IPS DF 19.7 (cell line): ENCODE data around the gene CRMP1.

Experiments
- DNase-seq: peaks from one replicate; pipeline ENCODE4 v3.0.0-alpha.2; 2013; ENCODE audit warnings: low read depth, low spot score

CRMP1 gene

GRCh38 chr4:5796976-5797375 lies 95.9 kb downstream of the CRMP1 start:
- no peak for DNase-seq

- no peak for DNase-seq
Measured at GRCh38 chr4:5795580-5795979, 97.3 kb downstream of the CRMP1 start.

- DNase-seq: no peak
Measured at GRCh38 chr4:5793514-5793913, 99.4 kb downstream of the CRMP1 start.

- no peak for DNase-seq
Measured at GRCh38 chr4:5791654-5792053, 101.2 kb downstream of the CRMP1 start.

- no peak for DNase-seq
Measured at GRCh38 chr4:5790546-5790857, 102.4 kb downstream of the CRMP1 start.

- no peak for DNase-seq
Measured at GRCh38 chr4:5789141-5789540, 103.7 kb downstream of the CRMP1 start.

- DNase-seq: no peak
Measured at GRCh38 chr4:5788144-5788543, 104.7 kb downstream of the CRMP1 start.

- DNase-seq: no peak
Measured at GRCh38 chr4:5787311-5787710, 105.6 kb downstream of the CRMP1 start.

GRCh38 chr4:5785806-5786680 lies 106.8 kb downstream of the CRMP1 start:
- DNase-seq: no peak

GRCh38 chr4:5784960-5785611 lies 107.8 kb downstream of the CRMP1 start:
- no peak for DNase-seq

- DNase-seq: no peak
Measured at GRCh38 chr4:5784021-5784420, 108.9 kb downstream of the CRMP1 start.

GRCh38 chr4:5783486-5783885 lies 109.4 kb downstream of the CRMP1 start:
- no peak for DNase-seq

- no peak for DNase-seq
Measured at GRCh38 chr4:5782829-5783476, 109.9 kb downstream of the CRMP1 start.

GRCh38 chr4:5781691-5782090 lies 111.2 kb downstream of the CRMP1 start:
- no peak for DNase-seq

- DNase-seq: no peak
Measured at GRCh38 chr4:5780831-5781480, 111.9 kb downstream of the CRMP1 start.

- DNase-seq: no peak
Measured at GRCh38 chr4:5776510-5776909, 116.4 kb downstream of the CRMP1 start.

GRCh38 chr4:5774416-5775036 lies 118.4 kb downstream of the CRMP1 start:
- no peak for DNase-seq

GRCh38 chr4:5773271-5773555 lies 119.7 kb downstream of the CRMP1 start:
- no peak for DNase-seq

- no peak for DNase-seq
Measured at GRCh38 chr4:5772528-5773270, 120.2 kb downstream of the CRMP1 start.
